ENCODE measurements around the gene LBHD2.

The LBHD2 gene

GRCh38 chr14:103087343-103087835 is 3.4 kb downstream of the LBHD2 start:
- Histone ChIP-seq H3K9me3 (ENCODE audit: control insufficient read depth, low read length) (no peaks in the 10 kb centered on the region), H3K4me3 (ENCODE audit: low read length) (no peak overlapping the region), H3K4me1 (ENCODE audit: control insufficient read depth, insufficient read depth, low read length) (peaks cover 15% of the 10 kb centered on the region), H3K36me3 (ENCODE audit: control insufficient read depth, insufficient read depth, low read length) (no peaks in the 10 kb centered on the region), H3K27me3 (ENCODE audit: control insufficient read depth, insufficient read depth, low read length) (peaks cover 36% of the 10 kb centered on the region), H3K9ac (ENCODE audit: low read length) (no peak overlapping the region)

DNA sequence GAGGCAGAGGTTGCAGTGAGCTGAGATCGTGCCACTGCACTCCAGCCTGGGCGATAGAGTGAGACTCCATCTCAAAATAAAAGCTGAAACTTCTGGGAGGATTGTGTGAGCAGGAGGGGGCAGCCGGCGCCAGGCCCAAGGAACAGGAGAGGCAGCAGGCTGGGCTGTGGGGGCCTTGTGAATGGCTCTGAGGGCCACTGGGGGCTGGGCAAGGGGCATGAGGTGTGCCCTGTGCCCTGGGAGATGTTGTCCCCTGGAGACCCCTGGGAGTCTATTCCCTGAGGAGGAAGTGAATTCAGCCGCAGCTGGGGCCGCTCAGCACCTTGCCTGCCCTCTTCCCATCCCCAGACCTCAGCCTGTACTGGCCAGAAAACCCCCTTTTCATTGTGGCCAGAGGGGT is 4.9 kb downstream of the LBHD2 start:
- Histone ChIP-seq H3K9ac (ENCODE audit: low read length) (no peak overlapping the region), H3K9me3 (ENCODE audit: control insufficient read depth, low read length) (no peaks in the 10 kb centered on the region), H3K4me3 (ENCODE audit: low read length) (no peak overlapping the region), H3K36me3 (ENCODE audit: control insufficient read depth, insufficient read depth, low read length) (no peaks in the 10 kb centered on the region), H3K27me3 (ENCODE audit: control insufficient read depth, insufficient read depth, low read length) (peaks cover 34% of the 10 kb centered on the region), H3K4me1 (ENCODE audit: control insufficient read depth, insufficient read depth, low read length) (peaks cover 16% of the 10 kb centered on the region)

DNA sequence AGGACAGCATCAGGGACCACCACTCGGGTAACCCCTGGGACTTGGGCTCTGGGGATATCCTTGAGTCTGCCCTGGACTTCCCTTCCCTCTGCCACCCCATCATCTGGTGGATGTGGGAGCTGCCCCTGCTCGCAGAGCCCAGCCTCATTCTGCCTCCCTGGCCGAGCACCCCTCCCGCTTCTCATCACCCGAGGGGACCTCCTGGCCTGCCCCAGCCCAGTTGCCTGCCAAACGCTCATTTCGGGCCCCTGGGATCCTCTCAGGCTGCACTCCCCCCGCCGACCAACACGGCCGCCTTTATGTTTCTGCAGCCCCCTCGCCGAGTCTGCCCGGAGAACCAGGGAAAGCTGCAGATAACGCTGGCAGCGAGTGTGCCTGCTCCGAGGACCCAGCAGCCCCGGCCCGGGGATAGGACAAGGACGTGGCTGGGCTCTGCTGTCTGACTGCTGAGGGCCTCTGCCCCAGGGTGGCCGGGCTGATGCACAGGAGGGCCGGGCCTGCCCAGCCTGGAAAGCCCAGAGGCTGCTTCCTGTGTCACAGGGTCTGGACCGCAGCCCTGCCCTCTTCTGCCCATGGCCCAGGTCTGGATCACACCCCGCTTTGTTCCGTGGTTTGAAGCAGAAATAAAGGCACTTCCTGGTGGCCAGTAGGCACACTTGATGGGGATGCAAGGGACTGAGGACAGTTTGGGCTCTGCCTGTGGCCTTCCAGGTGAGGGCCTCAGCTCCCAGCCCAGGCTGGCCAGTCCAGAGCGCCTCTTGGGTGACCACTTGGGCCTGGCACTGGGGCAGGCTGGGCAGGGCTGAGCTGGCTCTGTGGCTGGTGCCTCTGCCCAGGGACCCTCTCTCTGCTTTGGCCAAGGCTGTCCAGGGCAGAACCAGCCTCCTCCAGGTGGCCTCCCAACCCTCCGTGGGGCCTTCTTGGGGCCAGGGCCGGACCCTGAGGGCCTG is 5.7 kb downstream of the LBHD2 start:
- no peaks in the 10 kb centered on the region for H3K9me3 ChIP-seq (ENCODE audit: control insufficient read depth, low read length)
- H3K9ac ChIP-seq (ENCODE audit: low read length) = no peak overlapping the region
- H3K4me3 ChIP-seq (ENCODE audit: low read length) = no peak overlapping the region
- peaks cover 27% of the 10 kb centered on the region for H3K27me3 ChIP-seq (ENCODE audit: control insufficient read depth, insufficient read depth, low read length)
- no peaks in the 10 kb centered on the region for H3K36me3 ChIP-seq (ENCODE audit: control insufficient read depth, insufficient read depth, low read length)
- peaks cover 17% of the 10 kb centered on the region for H3K4me1 ChIP-seq (ENCODE audit: control insufficient read depth, insufficient read depth, low read length)

GRCh38 chr14:103090481-103091020 is 6.5 kb downstream of the LBHD2 start:
- no peak overlapping the region for H3K9ac ChIP-seq (ENCODE audit: low read length)
- H3K27me3 ChIP-seq (ENCODE audit: control insufficient read depth, insufficient read depth, low read length) = peaks cover 18% of the 10 kb centered on the region
- H3K36me3 ChIP-seq (ENCODE audit: control insufficient read depth, insufficient read depth, low read length) = no peaks in the 10 kb centered on the region
- H3K4me1 ChIP-seq (ENCODE audit: control insufficient read depth, insufficient read depth, low read length) = peaks cover 26% of the 10 kb centered on the region
- H3K9me3 ChIP-seq (ENCODE audit: control insufficient read depth, low read length) = no peaks in the 10 kb centered on the region
- no peak overlapping the region for H3K4me3 ChIP-seq (ENCODE audit: low read length)

DNA sequence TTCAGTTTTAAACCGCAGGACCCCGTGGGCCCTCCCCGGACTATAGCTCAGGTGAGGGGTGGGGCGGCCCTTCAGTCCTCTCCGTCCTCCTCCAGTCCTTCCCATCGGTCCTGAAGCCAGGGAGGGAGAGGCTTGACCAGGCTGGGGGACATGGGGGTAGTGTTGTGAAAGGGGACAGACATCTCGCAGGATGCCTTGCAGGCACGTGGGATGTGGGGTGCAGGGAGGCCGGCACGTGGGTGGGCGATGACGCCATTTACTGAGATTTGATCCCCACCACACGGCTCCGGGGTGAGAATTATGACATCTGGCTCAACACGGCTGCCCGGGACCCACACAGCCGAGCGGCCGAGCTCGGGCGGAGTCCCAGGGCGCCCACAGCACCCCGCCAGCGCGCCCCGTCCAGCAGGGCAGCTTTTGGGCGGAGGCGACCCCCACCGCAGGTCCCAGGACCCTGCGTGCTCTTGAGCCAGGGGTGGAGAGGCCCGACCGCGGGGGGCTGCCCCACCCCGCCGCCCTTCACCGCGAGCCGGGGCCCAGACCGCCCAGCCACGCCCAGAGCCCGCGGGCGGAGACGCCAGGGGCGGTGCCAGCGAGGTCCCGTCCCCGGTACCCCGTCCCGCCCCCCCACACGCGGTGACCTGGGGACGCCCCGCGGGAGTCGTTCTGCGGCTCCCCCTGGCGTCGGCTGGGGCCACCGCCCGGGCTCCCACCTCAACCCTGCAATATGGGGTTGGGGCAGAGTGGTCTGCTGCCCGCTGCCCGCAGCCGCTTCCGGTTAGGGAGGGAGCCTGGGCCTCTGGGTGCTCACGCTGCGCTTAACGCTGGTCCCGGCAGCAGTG is 7.3 kb downstream of the LBHD2 start:
- H3K4me1 ChIP-seq (ENCODE audit: control insufficient read depth, insufficient read depth, low read length) = peaks cover 32% of the 10 kb centered on the region
- H3K9me3 ChIP-seq (ENCODE audit: control insufficient read depth, low read length) = no peaks in the 10 kb centered on the region
- H3K27me3 ChIP-seq (ENCODE audit: control insufficient read depth, insufficient read depth, low read length) = peaks cover 14% of the 10 kb centered on the region
- H3K4me3 ChIP-seq (ENCODE audit: low read length) = no peak overlapping the region
- no peaks in the 10 kb centered on the region for H3K36me3 ChIP-seq (ENCODE audit: control insufficient read depth, insufficient read depth, low read length)
- H3K9ac ChIP-seq (ENCODE audit: low read length) = peak overlapping the region; percentile 52

DNA sequence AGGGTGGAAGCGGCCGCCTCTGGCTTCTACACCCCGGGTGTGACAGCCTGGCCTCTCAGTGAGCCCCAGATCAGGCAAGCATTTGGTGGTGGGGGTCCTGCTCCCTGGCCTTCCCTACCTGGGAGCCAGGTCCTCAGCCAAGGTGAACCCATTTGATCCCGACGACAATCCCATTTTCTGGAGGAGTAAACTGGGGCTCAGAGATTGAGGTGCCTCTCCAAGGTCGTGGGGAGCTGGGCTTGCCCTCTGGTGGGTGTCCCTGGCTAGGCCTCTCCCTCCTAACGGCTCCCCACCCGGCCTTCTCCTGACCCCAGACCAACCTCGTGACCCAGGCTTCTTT is 7.8 kb downstream of the LBHD2 start:
- Histone ChIP-seq H3K4me1 (ENCODE audit: control insufficient read depth, insufficient read depth, low read length) (peaks cover 32% of the 10 kb centered on the region), H3K9me3 (ENCODE audit: control insufficient read depth, low read length) (no peaks in the 10 kb centered on the region), H3K4me3 (ENCODE audit: low read length) (no peak overlapping the region), H3K27me3 (ENCODE audit: control insufficient read depth, insufficient read depth, low read length) (peaks cover 8% of the 10 kb centered on the region), H3K9ac (ENCODE audit: low read length) (peak overlapping the region; percentile 52), H3K36me3 (ENCODE audit: control insufficient read depth, insufficient read depth, low read length) (no peaks in the 10 kb centered on the region)

DNA sequence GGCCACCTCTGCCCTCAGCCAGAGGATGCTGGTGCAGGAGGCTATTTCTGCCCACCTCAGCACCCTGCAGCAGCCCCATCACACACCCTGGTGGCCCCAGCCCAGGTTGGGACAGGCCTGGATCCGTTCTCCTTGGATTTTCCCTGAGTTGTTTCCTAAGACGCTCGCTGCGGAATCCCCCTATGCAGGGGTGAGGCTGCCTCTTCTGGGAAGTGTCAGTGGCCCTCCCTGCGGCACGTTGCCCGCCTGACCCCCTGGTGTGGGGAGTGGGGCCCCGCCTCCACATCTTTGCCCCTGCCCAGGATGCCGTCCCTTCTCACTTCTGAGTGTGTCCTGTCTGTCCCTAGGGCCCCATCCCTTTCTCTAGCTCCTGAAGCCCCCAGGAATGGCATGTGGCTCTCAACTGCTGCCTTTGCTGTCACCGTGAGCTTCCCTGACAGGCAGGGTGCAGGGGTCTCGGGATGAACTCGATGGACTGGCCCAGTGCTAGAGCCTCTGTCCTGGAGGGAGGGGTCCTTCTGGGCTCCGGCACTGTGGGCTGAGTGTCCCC is 9.9 kb downstream of the LBHD2 start:
- Histone ChIP-seq H3K27me3 (ENCODE audit: control insufficient read depth, insufficient read depth, low read length) (peaks cover 5% of the 10 kb centered on the region), H3K36me3 (ENCODE audit: control insufficient read depth, insufficient read depth, low read length) (no peaks in the 10 kb centered on the region), H3K4me1 (ENCODE audit: control insufficient read depth, insufficient read depth, low read length) (peaks cover 42% of the 10 kb centered on the region), H3K4me3 (ENCODE audit: low read length) (no peak overlapping the region), H3K9ac (ENCODE audit: low read length) (peak overlapping the region; percentile 52), H3K9me3 (ENCODE audit: control insufficient read depth, low read length) (no peaks in the 10 kb centered on the region)

- H3K36me3 ChIP-seq (ENCODE audit: control insufficient read depth, insufficient read depth, low read length) = no peaks in the 10 kb centered on the region
- peaks cover 48% of the 10 kb centered on the region for H3K4me1 ChIP-seq (ENCODE audit: control insufficient read depth, insufficient read depth, low read length)
- H3K9me3 ChIP-seq (ENCODE audit: control insufficient read depth, low read length) = no peaks in the 10 kb centered on the region
- peaks cover 5% of the 10 kb centered on the region for H3K27me3 ChIP-seq (ENCODE audit: control insufficient read depth, insufficient read depth, low read length)
- peak within 1 kb of the TSS; percentile 9 for H3K4me3 ChIP-seq (ENCODE audit: low read length)
- H3K9ac ChIP-seq (ENCODE audit: low read length) = peak within 1 kb of the TSS; percentile 52
Observed at GRCh38 chr14:103094406-103095209, 10.6 kb downstream of the LBHD2 start, which contains the start of gene EXOC3L4. Gene EXOC3L4 (plus strand): TSS chr14:103094725. CDS start chr14:103100220, 5,495 bp downstream.

GRCh38 chr14:103095210-103095778 is 11.3 kb downstream of the LBHD2 start:
- H3K9me3 ChIP-seq (ENCODE audit: control insufficient read depth, low read length) = no peaks in the 10 kb centered on the region
- no peaks in the 10 kb centered on the region for H3K36me3 ChIP-seq (ENCODE audit: control insufficient read depth, insufficient read depth, low read length)
- H3K4me3 ChIP-seq (ENCODE audit: low read length) = peak overlapping the region; percentile 9
- peaks cover 55% of the 10 kb centered on the region for H3K4me1 ChIP-seq (ENCODE audit: control insufficient read depth, insufficient read depth, low read length)
- H3K9ac ChIP-seq (ENCODE audit: low read length) = peak overlapping the region; percentile 52
- H3K27me3 ChIP-seq (ENCODE audit: control insufficient read depth, insufficient read depth, low read length) = peaks cover 5% of the 10 kb centered on the region

DNA sequence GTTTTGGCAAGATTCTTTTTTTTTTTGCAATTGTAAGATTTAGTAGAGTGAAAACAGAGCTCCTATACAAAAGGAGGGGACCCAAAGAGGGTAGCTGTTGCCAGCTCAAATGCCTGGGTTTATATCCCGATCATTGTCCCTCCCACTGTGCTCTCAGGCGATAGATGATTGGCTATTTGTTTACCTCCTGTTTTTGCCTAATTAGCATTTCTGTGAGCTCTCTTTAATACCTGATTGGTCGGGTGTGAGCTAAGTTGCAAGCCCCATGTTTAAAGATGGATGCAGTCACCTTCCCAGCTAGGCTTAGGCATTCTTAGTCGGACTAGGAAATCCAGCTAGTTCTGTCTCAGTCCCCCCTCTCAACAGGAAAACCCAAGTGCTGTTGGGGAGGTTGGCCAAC is 12.4 kb downstream of the LBHD2 start:
- Histone ChIP-seq H3K9ac (ENCODE audit: low read length) (no peak overlapping the region), H3K9me3 (ENCODE audit: control insufficient read depth, low read length) (no peaks in the 10 kb centered on the region), H3K27me3 (ENCODE audit: control insufficient read depth, insufficient read depth, low read length) (no peaks in the 10 kb centered on the region), H3K4me1 (ENCODE audit: control insufficient read depth, insufficient read depth, low read length) (peaks cover 56% of the 10 kb centered on the region), H3K4me3 (ENCODE audit: low read length) (no peak overlapping the region), H3K36me3 (ENCODE audit: control insufficient read depth, insufficient read depth, low read length) (no peaks in the 10 kb centered on the region)

Measured in mucosa of stomach (tissue), 1 donor.